DMS 273 treated with DMSO at 0.1 percent for 48 hours (cell line): ENCODE data around the gene EIF3L.

Source experiments
- DNase-seq: peaks from one replicate; lab custom pipeline; 2025; lab: John Stamatoyannopoulos, UW

Gene EIF3L

GRCh38 chr22:37930270-37930951, 81.2 kb downstream of the EIF3L start:
- no peak for DNase-seq

DNA sequence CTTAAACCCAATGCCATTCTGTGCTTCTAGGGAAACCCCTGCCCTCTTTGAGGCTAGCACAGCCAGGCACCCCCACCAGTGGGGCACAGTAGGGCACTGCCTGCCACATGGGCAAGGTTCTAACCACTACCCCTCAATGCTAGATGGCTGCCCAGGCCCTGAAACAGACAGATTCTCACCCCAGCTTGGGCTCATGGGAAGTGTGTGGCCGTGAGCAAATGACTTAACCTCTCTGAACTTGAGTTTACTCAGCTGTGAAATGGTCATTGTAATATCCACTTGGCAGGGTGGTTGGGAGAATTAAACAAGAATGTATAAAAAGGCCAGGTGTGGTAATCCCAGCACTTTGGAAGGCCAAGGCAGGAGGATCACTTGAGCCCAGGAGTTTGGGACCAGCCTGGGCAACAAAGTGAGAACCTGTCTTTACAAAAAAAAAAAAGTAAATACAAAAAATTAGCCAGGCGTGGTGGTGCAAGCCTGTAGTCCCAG, 81.8 kb downstream of the EIF3L start:
- DNase-seq: no peak

DNA sequence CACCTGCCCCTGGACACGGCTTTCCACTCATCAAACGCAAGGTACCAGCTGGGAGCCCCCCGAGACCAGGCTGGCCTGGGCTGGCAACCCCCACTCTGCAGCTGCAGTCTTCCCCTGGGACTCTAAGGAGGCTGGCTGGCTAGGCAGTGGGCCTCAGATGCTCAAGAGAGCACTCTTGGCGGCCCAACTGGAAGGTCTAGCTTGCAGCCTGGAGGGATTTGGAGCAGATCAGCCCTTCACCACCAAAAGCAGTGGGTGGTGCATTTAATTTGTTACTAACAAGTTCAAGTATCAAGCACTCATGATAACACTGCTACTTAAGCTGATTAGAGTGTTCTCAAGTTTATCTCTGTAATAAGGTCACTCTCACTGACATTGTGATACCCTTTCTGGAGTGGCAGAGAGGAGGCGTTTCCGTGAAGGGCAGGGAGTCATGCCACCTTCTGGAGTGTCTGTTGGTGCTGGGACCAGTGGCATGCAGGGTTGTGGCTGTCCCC, 82.7 kb downstream of the EIF3L start:
- DNase-seq: no peak

GRCh38 chr22:37932401-37932800, 83.2 kb downstream of the EIF3L start:
- no peak for DNase-seq

GRCh38 chr22:37932821-37933578, 83.8 kb downstream of the EIF3L start:
- no peak for DNase-seq

DNA sequence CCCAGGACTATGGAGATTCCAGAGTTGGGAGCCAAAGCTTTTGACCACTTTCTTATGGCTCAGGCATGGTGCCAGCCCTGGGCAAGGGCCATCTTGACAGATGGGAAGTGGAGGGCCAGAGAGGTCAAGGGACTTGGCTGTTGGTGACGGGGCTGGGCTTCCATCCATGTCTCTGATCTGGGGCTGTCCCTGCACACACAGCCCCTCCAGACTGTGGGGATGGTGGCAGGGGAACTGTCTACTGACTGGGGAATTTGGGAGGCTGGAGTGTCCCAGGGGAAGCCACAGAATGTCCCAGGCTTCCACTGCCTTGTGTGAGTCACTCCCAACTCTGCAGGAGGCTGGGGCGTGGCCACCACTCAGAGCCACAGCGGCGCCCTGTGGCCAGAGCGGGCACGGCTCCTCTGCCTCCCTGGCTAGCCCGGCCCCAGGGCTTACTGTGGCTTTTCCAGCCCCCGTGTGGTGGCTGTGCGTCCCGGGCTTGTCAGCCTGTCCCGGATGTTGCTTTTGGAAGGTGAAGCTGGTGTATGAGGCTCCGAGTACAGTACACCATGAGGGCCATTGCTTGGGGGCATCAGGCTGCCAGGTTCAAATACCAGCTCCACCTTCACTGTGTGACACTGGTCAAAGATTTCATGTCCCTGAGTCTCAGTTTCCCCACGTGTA, 84.6 kb downstream of the EIF3L start:
- peak; percentile 48 for DNase-seq
